RWPE1 (cell line): ENCODE measurements around the gene MYBPC3.
A peak's percentile ranks its signal among the peaks of the same experiment; 100 is the strongest.

ENCODE experiments used
- CTCF ChIA-PET: fragments of 350-600 bp; sonication (Branson Sonifier 250); formaldehyde crosslinking; extraction: SDS; loops from one replicate; lab custom pipeline; 2021; lab: Yijun Ruan, JAX
- POLR2A ChIA-PET: fragments of 400-600 bp; formaldehyde crosslinking; extraction: SDS; loops from one replicate; lab custom pipeline; 2020; ENCODE audit warnings: antibody characterized with exemption; ENCODE audit not compliant: low non-redundant PET; lab: Yijun Ruan, JAX
- DNase-seq: peaks from one replicate; pipeline ENCODE4 v3.0.0; 2012; ENCODE audit warnings: low spot score
- H3K27ac ChIP-seq: fragments of 450-650 bp; 2 replicates; pipeline ENCODE4 v1.5.1; 2017
- TF ChIP-seq, protein P1 (sequence below): fragments of 450-650 bp; conservative IDR thresholded peaks from 2 replicates; pipeline ENCODE4 v1.5.1; 2017; ENCODE audit warnings: low read depth, mild to moderate bottlenecking

MYBPC3 gene

DNA sequence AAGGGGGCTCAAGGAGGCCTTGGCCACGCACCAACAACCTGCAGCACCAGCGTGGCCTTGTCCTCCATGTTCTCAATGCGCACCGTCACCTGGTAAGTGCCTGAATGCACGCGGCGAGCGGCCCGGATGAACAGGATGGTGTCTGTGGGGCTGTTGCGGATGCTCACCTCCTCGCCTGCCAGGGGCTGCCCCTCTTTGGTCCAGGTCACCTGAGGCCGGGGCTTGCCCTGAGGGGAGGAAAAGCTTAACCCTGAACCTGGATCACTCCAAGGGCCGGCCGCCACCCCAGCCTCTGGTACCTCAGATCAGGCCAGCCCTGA, 19.0 kb downstream of the MYBPC3 start:
- no peak overlapping the region for H3K27ac ChIP-seq
- no peak for DNase-seq
- TF ChIP-seq, protein P1, sequence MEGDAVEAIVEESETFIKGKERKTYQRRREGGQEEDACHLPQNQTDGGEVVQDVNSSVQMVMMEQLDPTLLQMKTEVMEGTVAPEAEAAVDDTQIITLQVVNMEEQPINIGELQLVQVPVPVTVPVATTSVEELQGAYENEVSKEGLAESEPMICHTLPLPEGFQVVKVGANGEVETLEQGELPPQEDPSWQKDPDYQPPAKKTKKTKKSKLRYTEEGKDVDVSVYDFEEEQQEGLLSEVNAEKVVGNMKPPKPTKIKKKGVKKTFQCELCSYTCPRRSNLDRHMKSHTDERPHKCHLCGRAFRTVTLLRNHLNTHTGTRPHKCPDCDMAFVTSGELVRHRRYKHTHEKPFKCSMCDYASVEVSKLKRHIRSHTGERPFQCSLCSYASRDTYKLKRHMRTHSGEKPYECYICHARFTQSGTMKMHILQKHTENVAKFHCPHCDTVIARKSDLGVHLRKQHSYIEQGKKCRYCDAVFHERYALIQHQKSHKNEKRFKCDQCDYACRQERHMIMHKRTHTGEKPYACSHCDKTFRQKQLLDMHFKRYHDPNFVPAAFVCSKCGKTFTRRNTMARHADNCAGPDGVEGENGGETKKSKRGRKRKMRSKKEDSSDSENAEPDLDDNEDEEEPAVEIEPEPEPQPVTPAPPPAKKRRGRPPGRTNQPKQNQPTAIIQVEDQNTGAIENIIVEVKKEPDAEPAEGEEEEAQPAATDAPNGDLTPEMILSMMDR: no peak
- ChIA-PET POLR2A (no interaction called here), CTCF (interaction anchor here (0.9 to 1.6 kb wide), 2 partner anchors 21 to 41 kb away, joined by 3 to 4 read pairs; no protein-coding TSS in a partner anchor)

DNA sequence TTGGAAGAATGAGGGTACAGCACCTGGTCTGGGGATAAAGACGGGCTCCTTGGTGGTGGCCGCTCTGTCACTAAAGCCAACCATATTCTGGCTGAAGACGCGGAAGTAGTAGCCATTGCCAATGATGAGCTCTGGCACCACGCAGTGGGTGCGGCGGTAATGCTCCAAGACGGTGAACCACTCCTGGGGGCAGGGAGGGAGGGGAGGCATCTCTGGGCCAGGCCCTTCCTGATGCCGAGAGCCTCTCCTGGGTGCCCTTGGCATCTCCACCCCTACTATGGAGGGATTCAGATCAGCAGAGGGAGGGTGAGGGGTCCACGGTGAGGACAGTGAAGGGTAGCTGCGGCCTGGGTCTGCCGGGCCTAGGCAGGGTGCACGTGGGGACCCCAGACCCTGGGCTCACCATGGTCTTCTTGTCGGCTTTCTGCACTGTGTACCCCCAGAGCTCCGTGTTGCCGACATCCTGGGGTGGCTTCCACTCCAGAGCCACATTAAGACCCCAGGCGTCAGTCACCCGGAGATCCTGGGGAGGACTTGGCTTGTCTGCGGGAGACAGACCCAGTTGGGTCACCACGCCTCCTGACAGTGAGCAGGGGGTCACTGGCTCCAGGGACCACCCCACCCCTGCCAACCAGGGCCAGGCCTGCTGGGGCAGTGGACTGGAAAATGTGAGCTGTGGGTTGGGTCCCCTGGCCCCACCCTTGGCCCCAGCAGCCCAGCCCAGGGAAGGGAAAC, 19.5 kb downstream of the MYBPC3 start:
- TF ChIP-seq, protein P1: no peak
- DNase-seq: no peak
- POLR2A ChIA-PET: no interaction called here
- CTCF ChIA-PET: interaction anchor here (1.6 kb wide), 1 partner anchor 41 kb away, joined by 3 read pairs; no protein-coding TSS in a partner anchor
- H3K27ac ChIP-seq: no peak overlapping the region

DNA sequence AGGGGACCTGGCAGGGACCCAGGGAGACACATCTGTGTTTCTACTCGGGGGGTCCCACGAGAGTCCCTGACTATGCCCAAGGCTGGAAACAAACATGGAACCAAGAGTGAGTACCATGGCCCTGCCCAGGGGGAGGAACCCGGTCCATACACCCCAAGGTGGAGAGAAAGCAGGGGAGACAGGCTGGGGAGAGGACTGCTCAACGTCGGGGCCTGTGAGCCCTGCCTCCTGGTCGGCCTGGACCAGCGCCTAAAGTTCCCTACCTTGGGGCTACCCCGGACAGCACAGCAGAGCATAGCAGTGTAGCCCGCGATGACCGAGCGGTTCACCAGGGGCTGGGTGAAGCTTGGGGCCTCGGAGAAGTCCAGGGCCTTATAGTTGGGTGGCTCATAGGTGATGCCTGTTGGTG, 20.2 kb downstream of the MYBPC3 start:
- POLR2A ChIA-PET: no interaction called here
- no peak for DNase-seq
- CTCF ChIA-PET: no interaction called here
- TF ChIP-seq, protein P1: no peak
- no peak overlapping the region for H3K27ac ChIP-seq

DNA sequence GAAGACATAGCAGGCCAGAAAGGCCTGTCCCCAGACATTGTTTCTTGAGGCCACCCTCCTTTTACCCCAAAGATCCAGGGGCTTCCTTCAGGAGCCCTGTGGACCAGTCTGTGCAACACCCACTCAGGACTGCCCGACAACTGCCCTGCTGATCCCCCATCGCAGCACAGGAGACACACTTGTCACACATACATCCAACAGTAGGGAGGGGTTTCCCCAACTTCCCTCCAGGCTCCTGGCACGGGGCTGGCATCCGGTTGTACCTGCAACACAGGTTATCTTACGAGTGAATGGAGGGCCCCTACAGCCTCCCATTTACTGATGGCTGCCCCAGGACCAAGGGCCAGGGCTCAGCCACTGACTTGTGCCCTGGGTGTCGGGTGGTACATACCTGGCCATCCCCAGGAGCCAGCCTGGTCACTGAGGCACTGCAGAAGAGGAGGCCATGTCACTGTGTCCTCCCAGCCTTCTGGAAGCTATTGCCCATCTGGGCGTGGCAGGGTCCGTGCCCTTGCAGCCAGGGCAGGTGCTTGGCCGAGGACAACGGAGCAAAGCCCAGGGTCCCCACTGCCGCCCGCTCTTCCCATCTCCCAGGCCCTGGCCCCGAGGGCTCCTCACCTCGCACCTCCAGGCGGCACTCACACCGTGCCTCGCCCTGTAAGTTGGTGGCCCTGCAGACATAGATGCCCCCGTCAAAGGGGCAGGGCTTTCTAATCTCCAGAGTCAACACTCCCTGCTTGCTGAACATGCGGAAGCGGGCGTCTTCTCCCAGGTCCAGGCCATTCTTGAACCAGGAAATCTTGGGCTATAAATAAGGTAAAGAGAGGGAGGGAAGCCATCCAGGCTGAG, 20.8 kb downstream of the MYBPC3 start:
- H3K27ac ChIP-seq: peak overlapping the region; percentile 21; the same call in 1 of the 2 replicates
- POLR2A ChIA-PET: no interaction called here
- CTCF ChIA-PET: no interaction called here
- TF ChIP-seq, protein P1: no peak
- no peak for DNase-seq

- TF ChIP-seq, protein P1: no peak
- POLR2A ChIA-PET: no interaction called here
Observed at GRCh38 chr11:47329987-47330931, 22.2 kb downstream of the MYBPC3 start.

More at GRCh38 chr11:47329987-47330931, 22.2 kb downstream of the MYBPC3 start:
- H3K27ac ChIP-seq: peak overlapping the region; percentile 58
- no peak for DNase-seq
- CTCF ChIA-PET: interaction anchor here (0.7 to 1.4 kb wide), 4 partner anchors 9 to 70 kb away, joined by 3 to 4 read pairs (median 3); no protein-coding TSS in a partner anchor
